CD1c-positive myeloid dendritic cell (primary cell): ENCODE data around the gene TTC27.

ENCODE experiments used
- DNase-seq: peaks from one replicate; pipeline ENCODE4 v3.0.0-alpha.2; 2016; ENCODE audit errors: extremely low spot score

The TTC27 gene

DNA sequence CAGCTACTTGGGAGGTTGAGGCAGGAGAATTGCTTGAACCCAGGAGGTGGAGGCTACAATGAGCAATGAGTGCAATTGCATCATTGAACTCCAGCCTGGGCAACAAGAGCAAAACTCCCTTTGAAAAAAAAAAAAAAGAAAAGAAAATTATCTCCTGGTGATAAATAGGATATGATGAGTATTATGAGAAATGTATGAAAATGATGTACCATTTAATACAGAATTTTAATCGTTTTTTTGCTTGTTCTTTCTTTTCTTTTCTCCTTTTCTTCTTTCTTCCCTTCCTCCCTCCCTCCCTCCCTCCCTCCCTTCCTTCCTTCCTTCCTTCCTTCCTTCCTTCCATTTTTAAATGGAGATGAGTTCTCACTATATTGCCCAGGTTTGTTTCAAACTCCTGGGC, 40.4 kb downstream of the TTC27 start:
- DNase-seq = no peak

DNA sequence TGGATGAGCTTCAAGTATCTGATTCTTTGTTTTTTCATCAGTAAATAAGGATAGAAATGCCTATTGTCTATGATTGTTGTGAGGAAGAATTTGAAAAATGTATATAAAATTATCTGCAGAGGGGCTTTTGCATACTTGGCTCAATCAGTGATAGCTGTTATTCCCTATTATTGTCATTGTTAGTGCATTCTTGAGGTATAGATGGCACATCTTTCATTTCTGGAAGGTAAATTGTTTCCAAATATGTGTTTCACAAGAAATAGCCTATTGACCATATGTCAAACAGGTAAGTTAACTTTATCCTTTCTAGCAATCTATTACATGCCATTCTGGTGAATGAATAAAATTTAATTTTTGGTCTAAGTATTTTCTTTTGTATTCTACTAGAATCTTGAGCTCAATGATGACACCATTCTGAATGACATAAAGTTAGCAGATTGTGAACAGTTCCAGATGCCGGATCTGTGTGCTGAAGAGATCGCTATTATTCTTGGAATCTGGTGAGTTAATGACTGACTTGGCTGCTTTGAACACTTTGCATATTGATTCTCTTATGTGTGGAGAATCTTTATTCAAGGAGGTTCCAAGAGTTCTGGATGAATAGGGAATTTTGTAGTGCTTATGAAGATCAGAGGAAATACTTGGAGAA, 44.2 kb downstream of the TTC27 start:
- no peak for DNase-seq

DNA sequence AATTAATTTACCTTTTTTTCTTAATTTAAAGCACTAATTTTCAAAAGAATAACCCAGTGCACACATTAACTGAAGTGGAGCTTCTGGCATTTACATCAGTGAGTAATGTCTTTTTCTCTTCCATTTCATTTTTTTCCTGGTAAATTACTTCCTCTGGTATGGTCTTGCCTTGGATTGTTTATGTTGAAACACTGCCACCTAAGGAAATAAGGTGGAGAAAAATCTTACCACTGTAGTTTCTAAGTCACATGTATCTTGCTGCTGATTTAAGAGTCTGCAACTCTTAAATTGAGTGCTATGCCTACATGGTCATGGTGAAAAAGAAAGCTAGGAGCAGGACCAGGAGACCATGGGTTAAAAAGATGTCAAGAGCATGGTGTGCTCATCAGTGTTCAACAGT, 51.0 kb downstream of the TTC27 start:
- DNase-seq = no peak

DNA sequence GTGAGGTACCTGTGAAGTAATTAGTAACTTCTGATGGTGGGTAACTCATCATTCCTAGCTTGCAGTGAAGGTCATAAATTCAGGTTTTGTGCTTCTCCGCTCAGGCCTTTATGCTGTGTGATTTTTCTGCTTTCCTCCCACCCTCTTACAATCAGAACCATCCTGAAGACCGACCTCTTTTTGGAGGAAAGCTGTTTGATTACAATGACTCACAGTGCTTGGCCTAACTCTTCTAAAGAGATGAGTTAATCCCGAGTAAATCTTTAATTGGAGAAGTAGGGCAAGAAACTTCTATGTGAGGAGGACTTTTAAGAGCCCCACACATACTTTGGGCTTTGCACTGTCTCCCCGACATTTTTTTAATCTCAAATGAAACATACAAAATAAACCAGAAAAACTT, 53.1 kb downstream of the TTC27 start:
- no peak for DNase-seq

DNA sequence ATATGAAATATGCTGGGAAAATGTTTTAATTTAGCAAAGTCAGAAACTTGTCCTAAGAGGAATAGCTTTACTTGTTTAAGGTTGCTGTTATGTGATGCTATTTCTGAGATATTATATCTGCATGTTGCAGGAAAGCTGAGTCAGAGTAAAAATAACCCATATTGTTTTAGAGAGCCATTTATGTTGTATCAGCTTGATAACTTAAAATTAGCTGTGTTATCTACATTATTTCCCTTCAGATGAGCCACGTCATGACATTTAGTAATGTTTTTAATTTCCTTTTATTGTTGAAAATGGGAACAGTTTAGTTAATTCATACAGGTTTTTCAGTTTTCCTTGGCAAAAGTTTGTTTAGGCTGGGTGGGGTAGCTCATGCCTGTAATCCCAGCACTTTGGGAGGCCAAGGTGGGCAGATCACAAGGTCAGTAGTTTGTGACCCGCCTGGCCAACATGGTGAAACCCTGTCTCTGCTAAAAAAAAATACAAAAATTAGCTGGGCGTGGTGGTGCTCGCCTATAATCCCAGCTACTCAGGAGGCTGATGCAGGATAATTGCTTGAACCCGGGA, 55.8 kb downstream of the TTC27 start:
- DNase-seq = no peak

DNA sequence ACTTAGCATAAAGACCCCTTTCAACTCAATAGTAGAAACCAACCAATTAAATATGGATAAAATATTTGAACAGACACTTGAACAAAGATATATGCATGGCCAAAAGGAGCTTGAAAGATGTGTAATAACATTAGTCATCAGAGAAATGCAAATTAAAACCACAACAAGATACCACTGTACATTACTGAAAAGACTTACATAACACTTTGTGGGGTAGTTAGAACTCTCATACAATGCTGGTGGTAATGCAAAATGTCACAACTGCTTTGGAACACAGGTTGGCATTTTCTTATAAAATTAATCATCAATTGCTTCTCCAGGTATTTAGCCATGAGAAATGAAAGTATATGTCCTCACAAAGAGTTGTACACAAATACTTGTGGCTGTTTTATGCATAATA, 60.7 kb downstream of the TTC27 start:
- no peak for DNase-seq

DNA sequence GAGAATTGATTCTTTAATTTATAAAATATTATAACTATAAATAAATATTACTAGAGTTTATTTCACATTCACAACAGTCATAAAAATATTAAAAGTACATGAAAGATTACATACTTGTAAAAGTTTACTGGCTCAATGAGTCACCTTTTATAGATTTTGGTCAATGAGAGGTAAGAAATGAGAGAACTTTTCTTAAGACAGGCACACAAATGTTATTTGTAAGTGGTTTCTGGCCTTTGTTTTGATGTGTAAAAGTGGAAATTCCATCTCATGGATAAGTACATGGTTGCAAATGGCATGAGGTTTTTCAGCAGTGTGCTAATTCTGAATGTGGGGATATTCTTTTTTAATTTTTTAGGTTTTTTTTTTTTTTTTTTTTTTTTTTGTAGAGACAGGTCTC, 63.8 kb downstream of the TTC27 start:
- no peak for DNase-seq

DNA sequence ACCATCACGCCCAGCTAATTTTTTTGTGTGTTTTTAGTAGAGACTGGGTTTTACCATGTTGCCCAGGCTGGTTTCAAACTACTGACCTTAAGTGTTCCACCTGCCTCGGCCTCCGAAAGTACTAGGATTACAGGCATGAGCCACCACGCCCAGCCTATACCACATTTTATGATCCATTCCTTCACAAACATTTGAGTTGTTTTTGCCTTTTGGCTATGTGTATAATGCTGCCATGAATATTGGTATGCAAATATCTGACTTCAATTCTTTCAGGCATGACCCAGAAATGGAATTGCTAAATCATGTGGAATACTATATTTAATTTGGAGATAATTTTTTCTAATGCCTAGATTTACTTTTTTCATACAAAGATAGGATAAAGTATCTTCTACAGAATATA, 68.6 kb downstream of the TTC27 start:
- DNase-seq = no peak

DNA sequence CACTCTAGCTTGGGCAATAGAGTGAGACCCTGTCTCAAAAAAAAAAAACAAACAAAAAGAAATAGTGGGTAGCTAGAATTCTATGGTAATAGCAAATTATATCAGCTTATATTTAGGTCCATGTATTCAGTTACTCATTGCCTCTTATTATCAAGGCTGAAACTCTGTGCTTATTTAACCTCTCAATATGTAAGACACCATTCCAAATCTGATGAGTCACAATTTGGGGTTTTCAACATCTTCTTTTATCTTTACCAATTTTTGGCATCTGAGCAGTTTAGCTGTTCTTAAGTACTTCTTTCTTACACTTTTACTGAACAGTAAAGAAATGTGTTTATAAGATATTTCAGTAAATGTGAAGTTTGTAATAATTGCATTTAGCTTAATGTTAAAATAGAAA, 69.3 kb downstream of the TTC27 start:
- DNase-seq = no peak

DNA sequence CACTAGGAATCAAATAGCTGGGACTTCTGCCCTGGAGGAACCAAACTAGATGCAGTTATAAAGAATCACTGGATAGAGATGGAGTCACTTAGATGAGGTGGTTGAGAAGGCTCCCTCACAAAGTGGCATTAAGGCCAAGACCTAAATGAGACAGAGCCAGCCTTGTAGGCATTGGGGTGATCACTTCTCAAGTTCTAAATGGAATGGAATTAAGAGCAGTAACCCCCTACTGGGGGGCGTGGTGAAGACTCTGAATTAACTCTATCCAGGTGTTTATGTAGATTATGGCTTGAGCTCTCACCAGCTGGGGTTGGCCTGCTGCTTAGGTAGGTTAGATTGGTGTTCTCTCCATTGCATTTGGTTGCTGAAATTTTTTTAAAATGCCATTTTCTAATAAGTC, 71.3 kb downstream of the TTC27 start:
- no peak for DNase-seq

DNA sequence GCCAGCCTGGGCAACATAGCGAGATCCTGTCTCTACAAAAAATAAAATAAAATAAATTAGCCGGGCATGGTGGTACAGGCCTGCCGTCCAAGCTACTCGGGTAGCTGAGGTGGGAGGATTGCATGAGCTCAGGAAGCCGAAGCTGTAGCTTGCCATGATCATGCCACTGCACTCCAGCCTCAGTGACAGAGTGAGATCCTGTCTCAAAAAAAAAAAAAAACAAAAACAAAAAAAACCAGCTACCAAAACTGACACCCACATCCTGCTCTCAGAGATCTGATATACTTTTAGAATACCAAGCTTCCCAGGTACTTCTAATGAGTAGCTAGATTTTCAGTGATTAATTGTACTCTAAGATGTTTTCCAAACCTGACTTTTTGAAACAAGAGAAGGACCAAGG, 74.0 kb downstream of the TTC27 start:
- DNase-seq = no peak

DNA sequence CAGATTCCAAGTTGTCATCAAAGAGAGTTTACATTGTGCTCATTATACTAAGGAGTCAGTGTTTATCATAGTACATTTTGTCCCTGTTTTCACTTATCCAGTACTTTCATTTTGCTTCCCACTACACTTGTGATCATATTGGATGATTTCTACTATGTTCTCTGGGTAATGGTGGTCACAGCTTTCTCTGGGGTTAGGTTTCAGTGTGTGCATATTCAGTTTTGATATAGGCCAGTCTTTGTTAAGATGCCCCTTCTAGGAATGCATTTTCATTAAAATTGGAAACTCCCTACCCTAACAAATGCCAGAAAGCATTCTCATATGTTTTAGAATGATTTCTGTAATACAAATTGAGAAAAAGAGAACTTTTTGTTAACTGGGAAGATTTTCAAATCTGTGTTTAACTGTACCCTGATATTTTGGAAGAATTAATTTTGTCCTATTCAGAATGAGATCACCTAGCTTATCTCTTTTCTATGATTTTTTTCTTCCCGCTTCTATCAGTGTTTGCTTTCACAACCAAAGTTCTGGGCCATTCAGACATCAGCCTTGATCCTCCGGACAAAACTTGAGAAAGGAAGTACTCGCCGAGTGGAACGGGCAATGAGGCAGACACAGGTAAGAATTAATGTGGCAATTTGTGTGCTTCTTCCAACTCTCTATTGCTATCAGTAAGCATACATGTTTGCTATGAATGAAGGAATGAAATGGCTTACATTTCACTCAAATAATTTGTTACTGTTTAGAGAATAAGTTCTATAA, 74.6 kb downstream of the TTC27 start:
- DNase-seq = no peak

DNA sequence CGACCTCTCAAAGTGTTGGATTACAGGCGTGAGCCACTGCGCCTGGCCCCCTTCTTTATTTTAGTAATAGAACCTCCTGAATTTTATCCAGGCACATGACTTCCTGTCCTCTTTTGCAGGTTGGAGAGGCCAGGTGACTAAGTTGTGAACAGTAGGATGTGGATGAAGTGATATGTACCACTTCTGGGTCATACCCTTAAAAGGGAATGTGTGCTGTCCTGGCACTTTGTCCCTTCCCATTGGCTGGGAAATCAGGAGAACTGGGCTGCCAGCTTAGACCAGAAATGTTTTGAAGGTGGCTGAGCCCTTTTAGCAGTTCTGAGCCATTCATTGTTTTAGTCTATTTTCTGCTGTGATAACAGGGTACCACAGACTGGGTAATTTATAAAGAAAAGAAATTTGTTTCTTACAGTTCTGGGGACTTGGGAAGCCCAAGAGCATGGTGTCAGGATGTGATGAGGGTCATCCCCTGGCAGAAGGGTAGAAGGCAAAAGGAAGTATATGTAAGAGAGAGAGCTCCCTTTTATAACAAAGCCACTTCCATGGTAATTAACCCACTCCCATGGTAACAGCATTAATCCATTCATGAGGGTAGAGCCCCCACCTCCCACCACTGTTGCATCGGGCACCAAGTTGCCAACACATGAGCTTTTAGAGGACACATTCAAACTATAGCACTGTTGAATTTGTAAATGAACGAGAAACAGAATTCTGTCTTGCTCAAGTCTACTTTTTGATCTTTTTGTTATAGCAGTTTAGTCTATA, 79.1 kb downstream of the TTC27 start:
- DNase-seq = no peak

DNA sequence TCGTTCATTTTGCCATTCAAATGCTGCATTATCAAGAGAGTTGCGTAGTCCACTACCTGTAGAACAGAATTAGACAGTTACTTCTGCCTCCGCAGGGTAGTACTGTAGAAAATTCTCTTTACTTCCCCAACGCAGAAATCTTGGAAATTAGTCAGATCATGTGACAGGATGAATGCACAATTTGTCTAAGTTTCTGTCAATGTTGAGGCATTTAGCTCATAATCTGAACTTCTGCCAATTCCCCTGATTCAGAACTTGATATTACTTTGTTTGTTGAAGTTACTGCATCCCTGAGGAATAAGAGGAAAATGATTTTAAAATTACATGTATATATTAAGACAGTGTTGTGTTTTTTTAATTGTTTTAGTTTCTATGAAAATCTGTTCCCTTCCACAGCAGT, 83.4 kb downstream of the TTC27 start:
- DNase-seq = peak; percentile 33

DNA sequence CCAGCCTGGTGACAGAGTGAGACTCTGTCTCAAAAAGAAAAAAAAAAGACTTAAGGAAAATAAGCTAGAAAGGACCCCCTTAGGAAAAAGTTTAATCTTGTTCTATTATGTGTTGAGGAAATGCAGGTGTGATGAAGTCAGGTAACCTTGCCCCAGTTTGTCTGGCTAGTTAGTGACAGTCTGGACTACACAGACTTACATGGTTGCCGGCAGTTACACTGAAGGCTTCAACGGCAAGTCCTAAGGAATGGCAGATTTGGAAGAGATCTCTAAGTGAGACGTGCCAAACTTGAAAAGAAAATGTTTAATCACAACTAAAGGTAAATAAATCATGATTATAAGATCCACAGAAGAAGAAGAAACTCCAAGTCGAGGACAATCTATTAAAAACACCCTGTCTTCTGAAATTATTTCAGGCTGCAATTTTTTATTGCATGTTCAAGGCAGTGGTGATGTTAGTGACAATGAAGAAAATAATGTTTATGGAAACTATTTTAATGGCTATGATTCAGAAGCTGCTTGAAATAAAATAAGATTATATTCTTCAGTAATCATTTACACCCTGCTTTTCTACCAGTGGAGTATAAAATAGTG, 84.2 kb downstream of the TTC27 start:
- no peak for DNase-seq

DNA sequence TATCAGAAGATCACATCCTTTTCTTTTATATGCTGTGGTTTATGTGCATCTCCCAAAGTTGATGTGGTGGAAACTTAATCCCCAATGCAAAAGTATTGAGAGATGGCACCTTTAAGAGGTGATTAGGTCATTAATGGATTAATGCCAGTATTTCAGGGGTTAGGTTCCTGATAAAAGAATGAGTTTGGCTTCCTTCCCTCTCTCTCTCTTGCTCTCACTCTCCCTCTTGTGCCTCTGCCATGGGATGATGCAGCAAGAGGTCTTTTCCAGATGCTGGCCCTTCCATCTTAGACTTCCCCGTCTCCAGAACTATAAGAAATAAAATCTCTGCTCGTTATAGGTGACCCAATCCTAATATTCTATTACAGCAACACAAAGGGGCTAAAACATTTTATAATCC, 85.0 kb downstream of the TTC27 start:
- no peak for DNase-seq

DNA sequence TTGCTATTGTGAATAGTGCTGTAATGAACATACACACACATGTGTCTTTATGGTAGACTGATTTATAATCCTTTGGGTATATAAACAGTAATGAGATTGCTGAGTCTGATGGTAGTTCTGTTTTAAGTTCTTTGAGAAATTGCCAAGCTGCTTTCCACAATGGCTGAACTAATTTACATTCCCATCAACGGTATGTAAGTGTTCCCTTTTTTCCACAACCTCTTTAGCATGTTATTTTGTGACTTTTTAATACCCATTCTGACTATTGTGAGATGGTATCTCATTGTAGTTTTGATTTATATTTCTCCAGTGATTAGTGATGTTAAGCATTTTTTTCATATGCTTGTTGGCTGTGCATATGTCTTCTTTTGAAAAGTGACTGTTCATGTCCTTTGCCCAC, 86.7 kb downstream of the TTC27 start:
- no peak for DNase-seq

DNA sequence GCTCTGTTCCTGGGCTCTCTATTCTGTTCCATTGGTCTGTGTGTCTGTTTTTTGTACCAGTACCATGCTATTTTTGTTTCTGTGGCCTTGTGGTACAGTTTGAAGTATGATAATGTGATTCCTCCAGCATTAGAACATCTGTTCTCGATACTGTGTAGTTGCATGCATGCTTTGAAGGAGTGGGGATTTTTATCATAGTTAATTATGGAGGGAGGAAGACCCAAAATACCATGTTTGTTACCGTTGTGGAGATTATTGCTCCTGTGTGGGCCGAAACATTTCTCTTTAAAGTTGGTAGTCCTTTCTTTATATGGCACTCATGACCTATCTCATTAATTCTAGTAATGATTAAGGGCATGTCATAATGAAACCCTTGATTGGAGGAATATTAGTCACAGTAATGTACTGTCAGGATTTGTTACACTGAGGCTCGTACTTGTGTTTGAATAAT, 87.6 kb downstream of the TTC27 start:
- no peak for DNase-seq

DNA sequence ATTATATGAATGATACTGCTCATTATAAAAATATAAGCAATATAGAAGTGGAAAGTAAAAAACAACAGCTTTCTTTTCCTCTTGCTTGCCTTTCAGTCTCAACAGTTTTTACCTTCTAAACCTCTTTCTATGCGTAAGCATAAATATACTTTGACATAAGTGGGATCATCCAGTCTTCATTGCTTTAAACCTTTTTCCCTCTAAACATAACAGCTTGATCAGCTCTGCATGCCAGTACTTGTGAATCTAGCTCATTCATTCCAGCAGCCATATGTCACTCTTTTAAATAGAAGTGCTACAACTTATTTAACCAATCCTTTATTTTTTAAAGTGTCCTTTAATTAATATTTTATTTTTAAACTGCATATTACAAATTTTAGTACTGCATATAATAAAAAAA, 88.1 kb downstream of the TTC27 start:
- no peak for DNase-seq

DNA sequence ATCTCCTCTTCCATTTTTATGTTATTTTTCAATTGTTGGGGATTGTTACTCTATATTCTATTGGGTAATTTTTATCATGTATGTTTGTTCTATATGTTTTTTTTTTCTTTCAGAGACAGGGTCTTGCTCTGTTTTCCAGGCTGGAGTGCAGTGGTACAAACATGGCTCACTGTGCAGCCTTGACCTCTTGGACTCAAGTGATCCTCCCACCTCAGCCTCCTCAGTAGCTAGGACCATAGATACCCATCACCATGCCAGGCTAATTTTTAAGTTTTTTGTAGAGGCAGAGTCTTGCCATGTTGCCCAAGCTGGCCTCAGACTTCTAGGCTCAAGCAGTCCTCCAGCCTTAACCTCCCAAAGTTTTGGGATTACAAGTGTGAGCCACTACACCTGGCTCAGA, 88.7 kb downstream of the TTC27 start:
- DNase-seq = no peak

DNA sequence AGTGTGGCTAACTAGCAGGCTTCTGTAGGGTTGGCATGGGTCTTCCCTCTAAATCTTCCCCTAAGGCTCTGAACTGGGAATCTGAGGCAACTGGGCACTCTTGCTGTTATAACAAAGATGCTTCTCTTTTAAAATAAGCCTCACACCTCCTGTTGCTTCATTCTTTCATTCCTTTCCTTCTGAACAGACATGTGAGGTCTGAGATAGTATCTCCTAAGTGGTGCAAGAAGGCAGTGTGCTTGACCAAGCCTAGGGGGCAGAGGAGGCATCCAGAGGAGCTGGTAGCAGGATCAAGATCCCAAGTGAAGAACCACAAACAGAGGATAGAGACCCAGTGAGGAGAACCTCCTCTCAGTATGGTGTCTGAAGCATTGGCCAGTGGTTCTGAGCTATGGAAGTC, 90.9 kb downstream of the TTC27 start:
- no peak for DNase-seq

DNA sequence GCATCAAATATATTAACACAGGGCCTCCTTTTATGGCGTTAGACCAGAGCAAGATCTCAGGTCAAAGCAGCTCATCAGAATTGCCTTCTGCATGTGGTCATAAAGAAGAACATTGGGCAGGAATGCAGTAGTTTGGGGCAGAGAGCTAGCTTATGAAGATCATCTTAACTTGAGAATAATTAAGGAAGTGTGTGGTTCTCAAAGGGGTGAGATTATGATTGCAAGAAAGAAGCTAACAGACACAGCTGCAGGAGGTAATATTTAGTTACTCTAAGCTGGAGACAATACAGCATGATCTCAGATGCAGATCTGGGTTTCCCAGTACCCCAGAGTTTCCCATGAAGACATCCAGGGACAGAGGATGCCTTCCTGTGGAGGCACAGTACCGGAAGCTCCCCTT, 91.6 kb downstream of the TTC27 start:
- no peak for DNase-seq
